ENCODE results near the gene C10orf143. TPM values are rescaled to one million over a fixed set of nuclear protein-coding genes. Genes with fewer than 3 reads are reported as not detected.

C10orf143 gene
- total RNA-seq, 1 experiment from 2014 or later = 1.6 TPM

DNA sequence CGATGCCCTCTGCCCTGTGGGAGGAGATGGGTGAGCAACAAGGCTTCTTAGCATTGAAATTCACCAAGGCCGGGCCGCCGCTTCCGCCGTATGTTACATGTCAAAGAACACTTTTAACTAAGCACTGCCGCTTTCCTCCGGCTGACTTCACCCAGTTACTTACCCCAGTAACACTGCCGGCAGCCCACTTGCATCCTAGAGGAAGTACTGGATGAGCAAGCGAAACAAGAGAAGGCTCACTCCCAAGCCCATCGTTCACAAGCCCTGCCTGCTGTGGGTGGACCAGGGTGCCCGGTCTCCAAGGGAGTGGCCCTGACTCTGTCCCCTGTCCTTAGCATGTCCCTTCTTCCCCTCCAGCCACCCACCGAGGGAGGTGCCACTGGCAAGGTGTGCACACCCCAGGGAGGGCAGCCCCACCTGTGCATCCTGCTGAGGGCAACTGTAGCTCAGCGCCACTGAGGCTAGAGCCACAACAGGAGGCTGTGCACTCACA lies 73.4 kb downstream of the C10orf143 start:
- H3K27me3 Mint-ChIP-seq (ENCODE audit: low read depth) = no peaks in the 10 kb centered on the region
- H3K36me3 Mint-ChIP-seq = no peaks in the 10 kb centered on the region
- TF ChIP-seq ZNF219 (CRISPR knock-in tag; IDR thresholded peaks at IDR 0.05; ENCODE audit: borderline replicate concordance) (no peak), FOXJ3 (CRISPR knock-in tag; IDR thresholded peaks at IDR 0.05; ENCODE audit: borderline replicate concordance) (no peak), IRF1 (CRISPR knock-in tag; IDR thresholded peaks at IDR 0.05) (no peak), EMX1 (CRISPR knock-in tag; IDR thresholded peaks at IDR 0.05) (no peak)
- TF ChIP-seq, protein P1, sequence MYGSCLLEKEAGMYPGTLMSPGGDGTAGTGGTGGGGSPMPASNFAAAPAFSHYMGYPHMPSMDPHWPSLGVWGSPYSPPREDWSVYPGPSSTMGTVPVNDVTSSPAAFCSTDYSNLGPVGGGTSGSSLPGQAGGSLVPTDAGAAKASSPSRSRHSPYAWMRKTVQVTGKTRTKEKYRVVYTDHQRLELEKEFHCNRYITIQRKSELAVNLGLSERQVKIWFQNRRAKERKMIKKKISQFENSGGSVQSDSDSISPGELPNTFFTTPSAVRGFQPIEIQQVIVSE (CRISPR knock-in tag; IDR thresholded peaks at IDR 0.05; ENCODE audit: borderline replicate concordance) = no peak
- TF ChIP-seq, protein P2, sequence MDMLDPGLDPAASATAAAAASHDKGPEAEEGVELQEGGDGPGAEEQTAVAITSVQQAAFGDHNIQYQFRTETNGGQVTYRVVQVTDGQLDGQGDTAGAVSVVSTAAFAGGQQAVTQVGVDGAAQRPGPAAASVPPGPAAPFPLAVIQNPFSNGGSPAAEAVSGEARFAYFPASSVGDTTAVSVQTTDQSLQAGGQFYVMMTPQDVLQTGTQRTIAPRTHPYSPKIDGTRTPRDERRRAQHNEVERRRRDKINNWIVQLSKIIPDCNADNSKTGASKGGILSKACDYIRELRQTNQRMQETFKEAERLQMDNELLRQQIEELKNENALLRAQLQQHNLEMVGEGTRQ (CRISPR knock-in tag; IDR thresholded peaks at IDR 0.05) = no peak
- no peak for DNase-seq (ENCODE audit: low spot score)
- 0 out of 2 replicates have a peak, but pooled peaks cover 4% of the 10 kb centered on the region for H3K9me3 Mint-ChIP-seq
- ChIA-PET CTCF (no interaction called here), POLR2A (no interaction called here)
- no peak overlapping the region for H3K4me3 Mint-ChIP-seq
- no peak for ATAC-seq
- H3K4me1 Mint-ChIP-seq = peaks cover under 1% of the 10 kb centered on the region; the same call in 1 of the 2 replicates
- no peak overlapping the region; the same call in 1 of the 2 replicates for H3K27ac Mint-ChIP-seq

GRCh38 chr10:130036296-130037065 lies 74.1 kb downstream of the C10orf143 start:
- ATAC-seq = no peak

DNA sequence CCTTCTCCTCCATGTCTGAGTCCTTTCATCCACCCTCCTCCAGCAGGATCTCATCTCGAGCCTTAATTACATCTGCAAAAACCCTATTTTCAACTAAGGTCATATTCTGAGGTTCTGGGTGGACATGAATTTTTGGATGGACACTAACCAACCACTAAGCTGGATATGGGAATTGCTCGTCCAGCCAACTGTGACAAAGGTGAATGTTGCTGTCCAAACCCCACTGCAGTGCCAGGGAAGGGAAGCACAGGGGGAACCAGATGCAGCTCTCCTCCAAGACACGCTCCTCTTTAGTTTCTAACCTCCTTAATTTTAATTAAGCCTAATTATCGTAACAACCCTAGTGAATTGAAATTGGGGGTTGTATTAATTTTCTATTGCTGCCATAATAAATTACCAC lies 81.4 kb downstream of the C10orf143 start:
- TF ChIP-seq TEAD4 (CRISPR knock-in tag; IDR thresholded peaks at IDR 0.05) (no peak), ZNF671 (CRISPR knock-in tag; IDR thresholded peaks at IDR 0.05) (no peak), JAZF1 (CRISPR knock-in tag; IDR thresholded peaks at IDR 0.05) (no peak), ZNF219 (CRISPR knock-in tag; IDR thresholded peaks at IDR 0.05; ENCODE audit: borderline replicate concordance) (no peak)
- no peak for ATAC-seq
- ChIA-PET POLR2A (no interaction called here), CTCF (no interaction called here)
- Mint-ChIP-seq H3K27ac (no peak overlapping the region), H3K36me3 (no peaks in the 10 kb centered on the region), H3K4me1 (no peaks in the 10 kb centered on the region), H3K9me3 (peaks cover 11% of the 10 kb centered on the region), H3K27me3 (ENCODE audit: low read depth) (no peaks in the 10 kb centered on the region), H3K4me3 (no peak overlapping the region)
- no peak for DNase-seq (ENCODE audit: low spot score)

More at GRCh38 chr10:130036296-130037065, 74.1 kb downstream of the C10orf143 start:
- POLR2A ChIA-PET = no interaction called here
- Mint-ChIP-seq H3K27ac (no peak overlapping the region; the same call in 1 of the 2 replicates), H3K27me3 (ENCODE audit: low read depth) (no peaks in the 10 kb centered on the region), H3K36me3 (no peaks in the 10 kb centered on the region), H3K4me3 (no peak overlapping the region), H3K9me3 (0 out of 2 replicates have a peak, but pooled peaks cover 4% of the 10 kb centered on the region), H3K4me1 (no peaks in the 10 kb centered on the region)
- DNase-seq (ENCODE audit: low spot score) = no peak
- TF ChIP-seq NR2C2 (CRISPR knock-in tag; IDR thresholded peaks at IDR 0.05) = no peak
- TF ChIP-seq, protein P3, sequence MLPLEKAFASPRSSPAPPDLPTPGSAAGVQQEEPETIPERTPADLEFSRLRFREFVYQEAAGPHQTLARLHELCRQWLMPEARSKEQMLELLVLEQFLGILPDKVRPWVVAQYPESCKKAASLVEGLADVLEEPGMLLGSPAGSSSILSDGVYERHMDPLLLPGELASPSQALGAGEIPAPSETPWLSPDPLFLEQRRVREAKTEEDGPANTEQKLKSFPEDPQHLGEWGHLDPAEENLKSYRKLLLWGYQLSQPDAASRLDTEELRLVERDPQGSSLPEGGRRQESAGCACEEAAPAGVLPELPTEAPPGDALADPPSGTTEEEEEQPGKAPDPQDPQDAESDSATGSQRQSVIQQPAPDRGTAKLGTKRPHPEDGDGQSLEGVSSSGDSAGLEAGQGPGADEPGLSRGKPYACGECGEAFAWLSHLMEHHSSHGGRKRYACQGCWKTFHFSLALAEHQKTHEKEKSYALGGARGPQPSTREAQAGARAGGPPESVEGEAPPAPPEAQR (CRISPR knock-in tag; IDR thresholded peaks at IDR 0.05) = no peak
- CTCF ChIA-PET = interaction anchor here (0.8 to 1.1 kb wide), 2 partner anchors 8 to 147 kb away, joined by 4 to 5 read pairs; no protein-coding TSS in a partner anchor

- no peaks in the 10 kb centered on the region for H3K36me3 Mint-ChIP-seq
- H3K27me3 Mint-ChIP-seq (ENCODE audit: low read depth) = no peaks in the 10 kb centered on the region
- no peak overlapping the region for H3K27ac Mint-ChIP-seq
- H3K9me3 Mint-ChIP-seq = peaks cover 11% of the 10 kb centered on the region
- POLR2A ChIA-PET = no interaction called here
- H3K4me3 Mint-ChIP-seq = no peak overlapping the region
- ATAC-seq (no peak), DNase-seq (ENCODE audit: low spot score) (no peak)
- CTCF ChIA-PET = no interaction called here
- H3K4me1 Mint-ChIP-seq = no peaks in the 10 kb centered on the region
- no peak for TF ChIP-seq ZNF121 (CRISPR knock-in tag; IDR thresholded peaks at IDR 0.05)
- no peak for TF ChIP-seq ATF6 (CRISPR knock-in tag; IDR thresholded peaks at IDR 0.05)
- TF ChIP-seq KAT7 (CRISPR knock-in tag; IDR thresholded peaks at IDR 0.05; ENCODE audit: borderline replicate concordance) = no peak
- no peak for TF ChIP-seq NFE2L1 (CRISPR knock-in tag; IDR thresholded peaks at IDR 0.05)
- no peak for TF ChIP-seq SMAD3 (CRISPR knock-in tag; IDR thresholded peaks at IDR 0.05; ENCODE audit: borderline replicate concordance)
- no peak for TF ChIP-seq GABPB1 (CRISPR knock-in tag; IDR thresholded peaks at IDR 0.05)
- no peak for TF ChIP-seq RORB (CRISPR knock-in tag; IDR thresholded peaks at IDR 0.05)
- TF ChIP-seq CBFB (CRISPR knock-in tag; IDR thresholded peaks at IDR 0.05; ENCODE audit: low read depth) = no peak
- TF ChIP-seq CTCF (IDR thresholded peaks at IDR 0.05) = no peak
- no peak for TF ChIP-seq SP1 (CRISPR knock-in tag; conservative IDR thresholded peaks at IDR 0.05)
- TF ChIP-seq, protein P4, sequence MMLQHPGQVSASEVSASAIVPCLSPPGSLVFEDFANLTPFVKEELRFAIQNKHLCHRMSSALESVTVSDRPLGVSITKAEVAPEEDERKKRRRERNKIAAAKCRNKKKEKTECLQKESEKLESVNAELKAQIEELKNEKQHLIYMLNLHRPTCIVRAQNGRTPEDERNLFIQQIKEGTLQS (CRISPR knock-in tag; conservative IDR thresholded peaks at IDR 0.05) = no peak
Measured at GRCh38 chr10:130028465-130028819, 82.2 kb downstream of the C10orf143 start.

Measured in WTC11 (cell line).